Activated CD8-positive, alpha-beta memory T cell treated with anti-CD3 and anti-CD28 coated beads for 4 hours (primary cell): ENCODE results near the gene MYOZ2.
A peak's percentile ranks its signal among the peaks of the same experiment; 100 is the strongest.

Experiments used
- DNase-seq, 2 donors: peaks; one replicate each; pipeline ENCODE4 v3.0.0-alpha.2; 2020; ENCODE audit warnings: low read depth in 2 of 2

Gene MYOZ2

DNA sequence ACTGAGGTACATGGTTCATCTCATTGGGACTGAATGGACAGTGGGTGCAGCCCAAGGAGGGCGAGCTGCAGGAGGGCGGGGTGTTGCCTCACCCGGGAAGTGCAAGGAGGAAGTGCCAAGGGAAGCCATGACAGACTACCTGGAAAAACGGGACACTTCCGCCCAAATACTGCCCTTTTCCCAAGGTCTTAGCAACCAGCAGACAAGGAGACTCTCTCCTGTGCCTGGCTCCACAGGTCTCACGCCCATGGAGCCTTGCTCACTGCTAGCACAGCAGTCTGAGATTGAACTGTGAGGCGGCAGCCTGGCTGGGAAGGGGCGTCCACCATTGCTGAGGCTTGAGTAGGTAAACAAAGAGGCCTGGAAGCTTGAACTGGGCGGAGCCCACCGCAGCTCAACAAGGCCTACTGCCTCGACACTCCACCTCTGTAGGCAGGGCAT lies 62.2 kb downstream of the MYOZ2 start:
- DNase-seq, result no peak

DNA sequence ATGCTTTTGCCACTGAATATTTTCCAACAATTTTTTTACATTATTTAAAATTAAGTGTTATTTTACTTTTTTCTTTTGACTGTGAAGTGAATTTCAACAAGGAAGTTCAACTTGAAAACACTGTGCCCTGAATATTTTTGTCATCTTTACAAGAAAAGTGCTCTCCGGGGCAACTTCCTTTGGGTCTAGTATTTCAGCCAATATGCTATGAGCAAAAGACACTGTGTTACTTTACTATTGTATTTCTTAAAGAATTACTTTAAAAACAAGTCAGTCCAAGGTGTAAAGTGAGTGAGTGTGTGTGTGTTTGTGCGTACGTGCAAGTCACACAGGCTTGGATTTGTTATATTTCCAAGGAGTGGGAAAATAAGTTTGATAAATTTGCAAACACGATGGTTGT lies 69.3 kb downstream of the MYOZ2 start:
- DNase-seq, result no peak

DNA sequence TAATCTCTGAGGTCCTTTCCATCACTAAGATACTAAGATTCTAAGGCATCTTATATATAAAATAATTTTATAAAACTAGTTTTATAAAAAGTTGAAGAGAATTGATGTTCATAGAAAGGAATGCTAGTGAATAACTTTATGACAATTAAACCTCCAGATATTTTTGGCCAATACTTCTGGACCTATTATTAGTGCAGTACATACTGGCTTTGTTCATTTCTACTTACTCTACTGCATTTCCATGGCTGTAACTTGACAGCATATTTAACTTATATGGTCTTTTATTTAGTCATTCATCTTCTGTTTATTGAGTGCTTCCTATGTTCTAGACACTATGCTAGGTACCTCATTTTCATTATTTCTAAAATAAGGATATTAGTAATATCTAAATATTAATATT lies 70.1 kb downstream of the MYOZ2 start:
- DNase-seq, result no peak

DNA sequence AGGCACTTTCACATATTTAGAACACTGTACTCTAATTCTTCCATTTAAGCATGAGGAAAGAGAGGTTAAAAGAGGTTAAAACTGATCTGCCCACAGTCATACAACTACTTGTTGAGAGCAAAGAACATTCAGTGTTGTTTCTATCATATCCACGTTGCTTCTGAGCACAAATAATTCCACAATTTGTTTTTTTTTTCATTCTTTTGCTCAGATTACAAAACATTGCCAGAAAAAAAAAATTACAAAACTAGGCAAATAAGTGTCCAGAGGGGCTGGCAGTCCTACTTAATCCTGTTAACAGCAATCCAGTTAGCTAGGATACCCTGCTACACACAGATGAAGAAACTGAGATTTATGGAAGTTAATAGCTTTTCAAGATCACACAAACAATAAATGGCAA lies 70.5 kb downstream of the MYOZ2 start:
- no peak for DNase-seq

DNA sequence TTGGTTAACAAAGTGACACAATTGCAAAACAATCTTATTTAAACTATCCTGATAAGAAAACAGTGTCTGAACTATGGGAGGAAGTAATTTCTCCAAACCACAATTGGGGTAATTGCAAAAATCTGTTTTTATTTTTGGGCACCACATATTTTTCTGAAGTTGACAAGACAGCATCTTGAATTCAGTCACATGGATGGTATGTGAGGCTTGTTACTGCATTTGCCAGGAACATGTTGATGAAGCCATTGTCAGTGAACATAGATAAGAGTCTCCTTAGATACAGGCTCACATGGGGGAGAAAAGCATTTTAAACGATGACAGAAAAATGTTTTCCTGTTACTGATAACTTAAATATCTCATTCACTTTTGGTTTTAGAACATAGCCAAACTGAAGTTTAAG lies 71.4 kb downstream of the MYOZ2 start:
- no peak for DNase-seq

DNA sequence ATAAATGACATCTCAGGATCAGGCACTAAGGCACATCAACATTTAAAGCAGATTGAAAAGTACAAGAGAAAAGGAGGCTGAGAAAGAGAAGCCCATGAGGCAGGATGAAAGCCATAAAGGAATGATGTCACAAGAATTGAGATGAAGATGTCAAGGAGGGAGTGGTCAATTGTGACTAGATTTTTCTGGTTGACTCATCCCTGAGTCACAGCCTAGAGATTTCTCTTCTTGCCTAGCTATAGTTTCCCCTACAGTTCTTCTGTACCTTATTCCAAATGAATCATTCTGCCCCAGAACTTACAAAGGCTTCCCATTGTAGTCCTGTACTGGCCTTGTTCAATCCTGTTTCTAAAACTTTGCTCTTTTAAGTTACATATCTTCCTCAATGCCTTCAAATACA lies 73.4 kb downstream of the MYOZ2 start:
- peak; percentile 19 to 46 for DNase-seq

DNA sequence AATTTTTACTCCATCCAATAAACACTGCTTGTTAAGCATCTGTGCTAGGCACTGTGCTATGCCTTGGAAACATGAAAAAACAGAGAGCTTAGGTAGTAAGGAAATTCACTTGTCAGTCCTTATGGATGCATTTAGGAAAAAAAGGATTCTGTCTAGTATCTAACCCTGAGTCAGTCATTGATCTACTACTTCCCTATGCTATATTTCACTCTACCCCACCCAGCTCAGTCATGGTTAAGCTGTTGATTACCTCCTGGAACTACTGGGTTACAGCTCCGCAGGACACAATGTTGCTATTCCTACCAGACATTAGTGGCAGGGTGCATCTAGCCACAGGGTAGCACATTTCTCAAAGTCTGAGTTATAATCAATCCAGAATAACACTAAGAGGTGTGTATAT lies 74.0 kb downstream of the MYOZ2 start:
- DNase-seq, result no peak

DNA sequence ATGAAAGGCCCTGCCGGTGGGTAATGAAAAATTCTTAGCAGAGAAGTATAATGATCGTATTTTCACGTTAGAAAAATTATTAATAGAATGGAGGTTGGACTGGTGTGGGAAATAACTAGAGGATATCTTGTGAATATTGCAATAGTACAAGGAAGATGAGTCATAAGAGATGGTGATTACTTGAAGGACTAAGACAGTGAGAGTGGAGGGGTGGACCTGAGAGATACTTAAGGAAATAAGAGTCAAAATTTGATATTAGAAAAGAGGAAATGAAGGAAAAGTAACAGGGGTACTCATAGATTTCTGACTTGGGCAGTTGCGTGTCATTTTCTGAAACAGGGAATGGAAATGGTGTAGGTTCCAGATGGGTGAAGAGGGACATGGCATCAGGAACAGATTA lies 75.1 kb downstream of the MYOZ2 start:
- DNase-seq, result no peak

DNA sequence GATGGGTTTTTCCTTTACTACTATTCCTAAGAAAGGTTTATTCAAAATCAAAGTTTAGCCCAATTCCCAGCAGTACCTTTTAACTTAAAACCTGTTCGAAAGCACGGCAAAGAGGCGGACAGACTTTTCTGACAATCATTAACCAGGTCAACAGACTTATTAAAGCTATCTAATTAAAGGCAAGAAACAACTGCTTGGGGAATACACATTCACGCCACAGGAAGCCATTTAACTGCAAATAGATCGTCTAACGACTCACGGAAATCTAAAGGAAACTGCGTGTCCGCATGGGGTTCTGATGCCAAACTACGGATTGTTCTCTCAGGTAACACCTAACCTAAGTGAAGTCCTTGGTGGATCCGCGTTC lies 76.2 kb downstream of the MYOZ2 start:
- no peak for DNase-seq

DNA sequence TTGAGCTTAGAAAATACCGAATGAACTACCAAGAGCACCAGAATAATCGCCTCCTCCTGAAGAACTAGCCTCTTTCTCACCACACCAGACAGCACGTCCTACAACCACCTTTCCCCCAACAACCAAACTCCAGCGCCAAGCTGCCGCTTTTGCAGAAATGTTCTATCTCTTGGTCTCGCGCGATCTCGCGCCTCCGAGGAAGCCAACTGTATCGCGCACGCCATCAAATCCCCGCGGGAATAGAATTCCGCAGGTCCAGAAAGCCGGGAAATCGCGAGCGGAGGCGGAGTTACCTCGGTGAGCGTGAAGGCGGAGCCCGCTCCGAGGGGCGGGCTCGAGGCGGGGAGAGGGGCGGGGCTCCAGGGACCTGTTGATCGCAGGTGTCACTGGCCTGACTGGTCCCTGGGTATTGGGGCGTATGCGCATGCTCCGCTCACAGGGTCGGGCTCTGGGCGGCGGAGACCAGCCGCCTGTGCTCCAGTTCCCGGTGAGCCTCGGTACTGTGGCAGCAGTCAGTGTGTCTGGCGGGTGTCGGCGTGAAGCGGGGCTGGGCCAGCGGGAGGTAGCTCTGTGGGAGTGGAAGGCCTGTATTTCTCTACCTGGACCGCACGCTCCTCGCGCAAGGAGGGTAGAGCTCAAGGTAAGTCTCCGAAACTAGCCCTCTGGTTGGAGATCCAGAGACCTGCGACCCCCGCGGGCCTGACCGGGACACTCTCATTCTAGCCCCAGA lies 76.8 kb downstream of the MYOZ2 start, which contains the start of gene USP53:
Gene USP53 (plus strand): TSS at position 480 of the 730 bp plus-strand sequence. CDS start 27,047 bp downstream, outside the sequence.
- DNase-seq, result peak; percentile 94 to 96

DNA sequence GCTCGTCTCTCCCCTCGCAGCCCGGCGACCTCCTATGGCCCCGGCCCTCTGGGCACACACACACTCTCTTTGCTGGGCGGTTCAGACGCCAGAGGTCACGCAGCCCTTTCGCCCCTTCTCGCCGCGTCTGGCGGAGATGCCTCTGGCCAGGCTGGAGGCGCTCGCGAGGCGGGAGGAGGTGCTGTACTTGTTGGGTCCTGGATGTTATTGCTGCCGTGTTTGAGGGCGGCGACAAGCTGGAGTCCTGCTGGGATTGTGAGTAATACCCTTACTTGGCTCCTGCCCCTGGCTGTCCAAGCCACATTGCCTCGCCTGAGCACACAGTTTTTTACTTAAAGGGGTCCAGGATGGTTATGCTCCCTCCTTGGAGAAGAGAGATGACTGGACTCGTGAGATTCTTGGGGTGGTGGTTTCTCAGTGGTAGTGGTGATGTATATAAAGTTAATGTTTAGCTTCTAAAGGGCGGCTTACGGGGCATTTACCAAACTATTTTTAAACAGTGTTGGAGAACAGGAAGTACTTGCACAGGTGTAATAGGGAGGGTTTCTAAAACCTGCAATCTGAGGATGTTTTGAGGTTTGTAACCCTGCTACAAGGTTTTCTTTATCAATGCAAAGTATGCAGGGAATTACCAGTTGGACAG lies 77.5 kb downstream of the MYOZ2 start:
- peak; percentile 15 to 30 for DNase-seq

DNA sequence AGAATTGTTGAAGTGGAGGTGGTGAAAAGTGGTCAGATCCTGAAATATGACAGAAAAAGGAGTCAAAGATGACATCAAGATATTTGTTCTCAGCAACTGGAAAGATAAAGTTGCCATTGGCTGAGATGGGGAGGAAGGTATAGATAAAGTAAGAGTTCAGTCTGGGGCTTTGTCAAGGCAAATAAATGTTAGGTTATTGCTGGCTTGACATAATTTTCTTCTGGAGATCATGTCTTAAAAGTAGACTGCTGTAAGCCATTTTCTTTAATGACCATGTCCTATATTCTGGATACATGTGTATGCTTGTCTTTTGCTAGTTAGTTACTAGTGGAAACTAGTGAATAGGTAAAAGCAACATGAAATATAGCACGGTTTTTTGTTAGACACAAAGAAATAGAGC lies 82.5 kb downstream of the MYOZ2 start:
- DNase-seq, result no peak

DNA sequence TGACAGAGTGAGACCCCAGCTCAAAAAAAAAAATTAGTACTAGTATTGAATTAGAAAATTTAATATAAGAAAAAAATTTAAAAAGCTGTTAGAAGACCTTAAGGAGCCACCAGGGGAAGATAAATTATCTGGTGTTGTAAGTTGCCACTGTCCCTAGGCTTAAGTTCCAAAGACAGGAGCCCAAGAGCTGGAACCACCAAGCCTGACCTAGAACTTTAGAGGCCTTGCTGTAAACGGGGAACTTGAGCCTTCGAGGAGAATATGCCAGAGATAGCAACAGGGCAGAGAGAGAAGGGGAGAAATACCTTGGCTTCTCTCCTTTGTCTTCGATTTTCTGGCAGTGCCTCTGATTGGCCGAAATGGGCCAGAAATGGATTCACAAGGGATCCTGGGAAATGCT lies 85.8 kb downstream of the MYOZ2 start:
- no peak for DNase-seq

DNA sequence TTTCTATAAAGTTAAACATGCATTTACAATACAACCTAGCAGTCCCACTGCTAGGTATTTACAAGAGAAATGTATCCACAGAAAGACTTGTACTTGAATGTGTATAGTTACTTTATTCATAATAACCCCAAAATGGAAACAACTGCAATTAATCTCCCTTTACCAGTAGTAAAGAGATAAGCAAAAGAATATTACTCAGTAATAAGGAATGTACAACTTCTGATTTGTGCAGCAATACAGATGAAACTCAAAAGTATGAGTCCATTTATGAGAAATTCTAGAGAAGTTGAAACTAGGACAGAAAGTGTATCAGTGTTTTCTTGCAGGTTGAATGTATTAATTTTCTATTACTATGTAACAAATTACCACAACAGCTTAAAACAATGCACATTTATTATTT lies 92.1 kb downstream of the MYOZ2 start:
- no peak for DNase-seq

DNA sequence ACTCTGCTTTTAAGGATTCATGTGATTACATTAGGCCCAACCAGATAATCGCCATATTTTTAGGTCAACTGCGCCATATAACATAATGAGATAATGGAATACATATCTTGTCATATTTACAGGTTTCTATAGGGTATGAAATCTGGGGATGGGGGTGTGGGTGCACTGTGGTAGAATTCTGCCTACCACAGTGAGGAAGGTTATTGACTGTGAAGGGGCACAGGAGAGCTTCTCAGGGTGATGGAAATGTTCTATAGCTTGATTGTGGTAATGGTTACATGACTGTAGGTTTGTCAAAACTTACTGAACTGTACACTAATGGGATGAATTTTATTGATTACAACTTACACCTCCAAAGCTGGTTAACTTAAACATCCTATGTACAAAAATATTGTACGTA lies 92.8 kb downstream of the MYOZ2 start:
- DNase-seq, result no peak

DNA sequence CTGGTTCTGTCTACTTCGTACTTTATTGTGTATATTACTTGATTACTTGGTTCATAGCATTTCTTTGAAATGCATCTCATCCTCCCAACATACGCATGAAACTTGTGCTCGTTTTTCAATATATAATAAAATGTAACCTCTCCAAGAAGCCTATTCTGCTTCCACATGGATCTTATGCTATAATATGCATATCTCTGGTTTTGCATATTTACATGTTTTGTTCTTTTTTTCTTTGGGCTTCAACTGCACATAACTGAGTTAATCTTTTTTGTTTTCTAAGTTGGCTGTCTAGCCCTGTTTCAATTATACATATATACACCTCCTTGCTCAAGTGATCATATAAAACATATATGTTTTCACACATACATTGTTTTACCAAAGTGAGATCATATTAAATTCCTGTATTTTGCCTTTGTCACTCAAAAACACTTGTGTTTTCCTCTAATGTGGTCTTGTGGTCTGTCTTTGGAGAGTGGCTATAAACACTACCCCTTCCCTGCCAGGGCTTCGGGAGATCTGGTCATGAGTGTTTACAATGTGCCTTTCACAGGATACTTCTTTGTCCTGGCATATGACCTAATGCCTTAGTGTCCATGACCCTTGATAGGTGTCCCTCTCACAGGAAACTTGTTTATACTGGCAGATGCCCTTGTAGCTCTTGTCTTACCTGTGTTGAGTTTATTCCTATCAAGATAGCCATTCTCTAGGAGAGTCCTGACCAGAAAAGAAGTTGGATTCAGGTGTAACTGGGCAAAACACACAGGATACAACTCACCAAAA lies 94.5 kb downstream of the MYOZ2 start:
- no peak for DNase-seq

DNA sequence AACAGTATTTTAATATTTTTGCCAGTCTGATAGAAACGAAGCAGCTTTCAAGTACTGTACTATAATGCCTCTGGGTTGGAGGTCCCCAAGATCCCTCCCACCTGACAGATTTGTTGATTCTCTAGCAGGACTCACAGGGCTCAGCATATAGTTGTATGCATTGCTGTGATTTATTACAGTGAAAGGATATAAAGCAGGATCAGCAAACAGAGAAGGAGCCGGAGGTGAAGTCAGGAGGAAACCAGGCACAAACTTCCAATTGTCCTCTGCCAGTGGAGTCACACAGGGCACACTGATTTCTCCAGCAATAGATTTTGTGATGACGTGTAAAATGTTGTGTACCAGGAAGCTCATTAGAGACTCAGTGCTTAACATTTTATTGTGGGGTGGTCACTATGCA lies 95.9 kb downstream of the MYOZ2 start:
- no peak for DNase-seq

DNA sequence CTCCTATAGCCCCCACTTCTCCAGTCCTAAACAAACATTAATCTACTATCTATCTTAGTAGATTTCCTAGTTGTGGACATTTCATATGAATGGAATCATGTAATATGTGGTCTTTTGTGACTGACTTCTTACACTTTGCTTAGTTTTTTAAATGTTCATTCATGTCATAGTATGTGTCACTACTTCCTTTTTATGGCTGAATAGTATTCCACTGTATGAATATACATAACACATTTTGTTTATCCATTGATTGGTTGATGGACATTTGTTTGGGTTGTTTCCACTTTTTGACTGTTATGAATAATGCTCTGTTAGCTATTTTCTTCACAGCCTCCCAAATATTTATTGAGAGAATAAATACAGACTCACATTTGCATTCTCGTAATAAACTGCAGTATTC lies 96.7 kb downstream of the MYOZ2 start:
- DNase-seq, result no peak

DNA sequence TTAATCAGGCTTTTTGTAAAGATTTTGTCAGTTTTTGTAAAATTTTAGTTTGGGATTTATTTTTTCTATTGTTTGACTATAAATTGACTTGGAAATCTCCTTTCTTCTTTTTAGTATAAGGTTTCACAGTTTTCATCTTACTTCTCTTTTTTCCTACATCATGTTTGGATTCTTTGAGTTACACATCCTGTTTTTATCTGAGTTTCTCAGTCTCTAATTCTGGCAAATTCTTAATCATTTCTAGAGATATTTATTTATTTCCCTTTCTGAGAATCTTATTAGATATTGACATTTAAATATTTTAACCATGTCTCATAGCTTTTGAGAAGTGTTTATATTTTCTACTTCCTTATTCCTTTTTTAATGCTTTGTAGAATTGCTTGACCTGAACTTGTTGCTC lies 97.6 kb downstream of the MYOZ2 start:
- DNase-seq, result no peak

DNA sequence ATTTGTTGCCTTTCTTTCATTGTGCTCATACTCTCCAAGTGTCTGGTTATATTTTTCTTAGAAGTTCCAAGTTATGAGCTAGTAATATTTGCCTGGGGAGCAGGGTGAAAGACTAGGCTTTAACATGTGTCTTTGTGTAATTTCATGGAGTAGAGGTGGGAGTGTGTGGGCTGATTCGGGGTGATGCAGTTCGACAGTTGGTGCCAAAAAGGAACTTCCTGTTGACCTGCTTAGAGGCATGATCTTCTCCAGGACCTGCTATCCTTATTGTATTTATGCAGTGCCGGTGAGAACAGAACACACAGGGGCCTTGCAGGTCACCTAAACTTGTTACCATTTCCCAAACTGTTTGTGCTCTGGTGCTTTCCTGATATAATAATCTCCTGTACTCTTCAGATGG lies 98.1 kb downstream of the MYOZ2 start:
- no peak for DNase-seq

DNA sequence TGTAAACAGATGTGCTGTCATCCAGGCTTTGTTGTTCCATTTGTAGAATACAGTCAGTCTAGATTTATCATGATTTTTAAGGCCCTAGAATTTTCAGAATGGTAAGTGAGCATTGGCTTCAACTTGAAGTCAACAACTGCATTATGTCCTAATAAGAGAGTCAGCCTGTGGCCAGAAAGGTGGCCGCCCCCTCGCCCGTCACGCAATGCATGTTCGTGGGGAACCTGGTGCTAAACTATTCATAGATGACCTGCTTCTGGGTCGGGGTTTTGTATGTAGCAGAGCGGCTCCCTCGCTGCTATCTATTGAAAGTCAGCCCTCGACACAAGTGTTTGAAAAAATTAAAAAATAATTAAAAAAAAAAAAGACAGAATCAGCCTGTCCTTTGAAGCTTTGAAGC lies 101.6 kb downstream of the MYOZ2 start:
- no peak for DNase-seq
